ENCODE measurements around the gene EFCC1.

Gene EFCC1

GRCh38 chr3:129036222-129037092 lies 35.4 kb downstream of the EFCC1 start:
- H3K4me3 ChIP-seq (ENCODE audit: low read depth, low read length), result no peak overlapping the region
- TF ChIP-seq CTCF (IDR thresholded peaks at IDR 0.05; ENCODE audit: borderline replicate concordance, insufficient read depth, low read depth, low read length), result no peak

GRCh38 chr3:129037093-129037419 lies 36.0 kb downstream of the EFCC1 start:
- H3K4me3 ChIP-seq (ENCODE audit: low read depth, low read length), result no peak overlapping the region
- TF ChIP-seq CTCF (IDR thresholded peaks at IDR 0.05; ENCODE audit: borderline replicate concordance, insufficient read depth, low read depth, low read length), result no peak

- no peak for TF ChIP-seq CTCF (IDR thresholded peaks at IDR 0.05; ENCODE audit: borderline replicate concordance, insufficient read depth, low read depth, low read length)
- H3K4me3 ChIP-seq (ENCODE audit: low read depth, low read length), result no peak overlapping the region
These were observed 37.2 kb downstream of the EFCC1 start for GRCh38 chr3:129038121-129038855.

GRCh38 chr3:129039271-129040038 lies 38.4 kb downstream of the EFCC1 start:
- H3K4me3 ChIP-seq (ENCODE audit: low read depth, low read length), result no peak overlapping the region
- no peak for TF ChIP-seq CTCF (IDR thresholded peaks at IDR 0.05; ENCODE audit: borderline replicate concordance, insufficient read depth, low read depth, low read length)

- no peak overlapping the region for H3K4me3 ChIP-seq (ENCODE audit: low read depth, low read length)
- TF ChIP-seq CTCF (IDR thresholded peaks at IDR 0.05; ENCODE audit: borderline replicate concordance, insufficient read depth, low read depth, low read length), result no peak
These were observed 38.9 kb downstream of the EFCC1 start for GRCh38 chr3:129040039-129040336.

GRCh38 chr3:129040579-129041300 lies 39.6 kb downstream of the EFCC1 start:
- no peak for TF ChIP-seq CTCF (IDR thresholded peaks at IDR 0.05; ENCODE audit: borderline replicate concordance, insufficient read depth, low read depth, low read length)
- H3K4me3 ChIP-seq (ENCODE audit: low read depth, low read length), result no peak overlapping the region
